ENCODE results near the gene ANKK1.

Gene ANKK1

DNA sequence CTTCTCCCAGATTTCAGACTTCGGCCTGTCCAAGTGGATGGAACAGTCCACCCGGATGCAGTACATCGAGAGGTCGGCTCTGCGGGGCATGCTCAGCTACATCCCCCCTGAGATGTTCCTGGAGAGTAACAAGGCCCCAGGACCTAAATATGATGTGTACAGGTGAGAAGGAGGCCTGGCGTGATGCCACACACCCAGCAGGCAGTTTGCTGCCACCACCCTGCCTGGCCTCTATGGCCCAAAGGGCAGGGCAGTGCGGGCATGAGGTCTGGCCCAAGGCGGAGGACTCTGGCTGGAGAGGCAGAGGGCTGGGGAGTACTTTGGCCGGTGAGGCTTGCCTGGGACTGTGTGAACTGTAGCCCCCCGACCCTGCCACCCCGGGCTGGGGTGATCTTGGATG is 7.3 kb downstream of the ANKK1 start:
- Mint-ChIP-seq H3K9me3 (ENCODE audit: low read depth) (no peaks in the 10 kb centered on the region), H3K36me3 (no peaks in the 10 kb centered on the region), H3K27ac (no peak overlapping the region), H3K4me1 (ENCODE audit: low read depth) (no peaks in the 10 kb centered on the region), H3K4me3 (no peak overlapping the region), H3K27me3 (peaks cover 2% of the 10 kb centered on the region)

DNA sequence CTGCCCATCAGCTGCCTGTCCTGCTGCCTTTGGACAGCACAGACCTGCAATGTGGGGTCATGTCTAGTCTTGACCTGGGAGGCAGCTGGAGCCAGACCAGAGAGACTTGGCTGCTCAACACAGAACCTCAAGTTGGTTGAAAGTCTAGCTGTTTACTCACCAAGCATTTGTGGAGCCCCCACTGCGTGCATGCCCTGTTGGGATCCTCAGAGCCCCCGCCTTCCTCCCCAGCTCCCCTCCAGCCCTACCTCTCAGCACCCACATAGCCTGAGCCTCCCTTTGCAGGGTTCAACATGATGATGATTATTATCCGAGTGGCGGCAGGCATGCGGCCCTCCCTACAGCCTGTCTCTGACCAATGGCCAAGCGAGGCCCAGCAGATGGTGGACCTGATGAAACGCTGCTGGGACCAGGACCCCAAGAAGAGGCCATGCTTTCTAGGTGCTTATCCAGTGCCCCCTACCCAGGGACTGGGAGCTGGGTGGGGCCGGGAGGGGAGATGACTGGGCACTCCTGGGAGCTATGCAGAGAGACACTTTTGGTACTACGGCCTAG is 8.3 kb downstream of the ANKK1 start:
- H3K4me3 Mint-ChIP-seq = no peak overlapping the region
- H3K36me3 Mint-ChIP-seq = no peaks in the 10 kb centered on the region
- no peaks in the 10 kb centered on the region for H3K9me3 Mint-ChIP-seq (ENCODE audit: low read depth)
- H3K27ac Mint-ChIP-seq = no peak overlapping the region
- no peaks in the 10 kb centered on the region for H3K4me1 Mint-ChIP-seq (ENCODE audit: low read depth)
- peaks cover 2% of the 10 kb centered on the region for H3K27me3 Mint-ChIP-seq

DNA sequence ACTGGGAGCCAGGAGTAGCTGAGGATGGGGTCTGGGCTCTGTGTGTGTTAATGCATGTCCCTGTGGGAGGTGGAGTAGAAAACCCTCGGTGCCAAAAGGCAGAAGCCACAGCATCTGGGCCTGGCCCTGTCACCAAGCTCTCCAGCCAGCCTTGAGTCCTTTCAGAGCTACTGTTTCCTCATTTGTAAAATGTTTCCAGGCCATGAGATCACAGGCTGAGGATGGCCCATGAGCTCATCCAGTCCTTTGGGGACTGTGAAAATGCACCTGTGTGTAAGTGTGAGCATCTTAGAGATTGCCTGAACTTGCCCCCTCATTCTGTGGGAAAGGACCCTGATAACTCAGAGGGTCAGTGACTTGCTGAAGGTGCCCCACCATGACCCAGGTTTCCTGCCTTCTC is 9.1 kb downstream of the ANKK1 start:
- Mint-ChIP-seq H3K9me3 (ENCODE audit: low read depth) (no peaks in the 10 kb centered on the region), H3K4me3 (no peak overlapping the region), H3K27me3 (peaks cover 2% of the 10 kb centered on the region), H3K27ac (no peak overlapping the region), H3K36me3 (no peaks in the 10 kb centered on the region), H3K4me1 (ENCODE audit: low read depth) (no peaks in the 10 kb centered on the region)

DNA sequence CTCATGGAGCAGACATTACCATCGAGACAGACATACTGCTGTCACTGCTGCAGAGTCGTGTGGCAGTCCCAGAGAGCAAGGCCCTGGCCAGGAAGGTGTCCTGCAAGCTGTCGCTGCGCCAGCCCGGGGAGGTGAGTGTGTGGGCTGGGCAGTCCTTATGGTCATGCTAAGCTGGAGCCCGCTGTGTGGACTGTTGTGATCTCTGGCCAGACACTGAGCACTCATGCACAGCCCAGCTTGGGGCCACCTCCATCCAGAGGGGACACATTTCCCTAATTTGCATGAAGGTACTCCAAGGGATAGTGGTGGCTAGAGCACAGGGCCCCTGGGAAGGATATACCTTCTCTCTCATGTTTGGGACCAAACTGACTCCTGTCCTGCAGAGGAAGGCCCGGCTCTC is 9.6 kb downstream of the ANKK1 start:
- Mint-ChIP-seq H3K36me3 (no peaks in the 10 kb centered on the region), H3K9me3 (ENCODE audit: low read depth) (no peaks in the 10 kb centered on the region), H3K4me1 (ENCODE audit: low read depth) (no peaks in the 10 kb centered on the region), H3K27ac (no peak overlapping the region), H3K27me3 (peaks cover 2% of the 10 kb centered on the region), H3K4me3 (no peak overlapping the region)

DNA sequence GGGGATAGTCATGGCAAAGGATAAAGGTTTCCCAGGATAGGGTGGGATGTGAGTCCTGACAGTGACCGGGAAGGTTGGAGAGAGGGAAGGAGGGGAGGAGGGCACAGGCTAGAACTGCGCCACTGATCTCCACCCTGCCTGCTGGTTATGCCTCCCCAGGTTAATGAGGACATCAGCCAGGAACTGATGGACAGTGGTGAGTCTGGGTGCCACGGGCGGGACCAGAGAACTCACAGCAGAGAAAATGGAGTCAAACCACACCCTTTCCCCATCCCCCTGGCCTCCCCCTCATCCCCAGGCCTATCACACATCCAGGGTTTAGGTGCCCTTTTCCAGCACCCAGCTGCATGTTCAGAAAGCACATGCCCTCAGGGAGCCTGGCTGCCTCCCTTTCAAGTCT is 10.2 kb downstream of the ANKK1 start:
- no peak overlapping the region for H3K27ac Mint-ChIP-seq
- H3K4me3 Mint-ChIP-seq = no peak overlapping the region
- no peaks in the 10 kb centered on the region for H3K9me3 Mint-ChIP-seq (ENCODE audit: low read depth)
- H3K36me3 Mint-ChIP-seq = no peaks in the 10 kb centered on the region
- H3K4me1 Mint-ChIP-seq (ENCODE audit: low read depth) = no peaks in the 10 kb centered on the region
- H3K27me3 Mint-ChIP-seq = peaks cover 2% of the 10 kb centered on the region

DNA sequence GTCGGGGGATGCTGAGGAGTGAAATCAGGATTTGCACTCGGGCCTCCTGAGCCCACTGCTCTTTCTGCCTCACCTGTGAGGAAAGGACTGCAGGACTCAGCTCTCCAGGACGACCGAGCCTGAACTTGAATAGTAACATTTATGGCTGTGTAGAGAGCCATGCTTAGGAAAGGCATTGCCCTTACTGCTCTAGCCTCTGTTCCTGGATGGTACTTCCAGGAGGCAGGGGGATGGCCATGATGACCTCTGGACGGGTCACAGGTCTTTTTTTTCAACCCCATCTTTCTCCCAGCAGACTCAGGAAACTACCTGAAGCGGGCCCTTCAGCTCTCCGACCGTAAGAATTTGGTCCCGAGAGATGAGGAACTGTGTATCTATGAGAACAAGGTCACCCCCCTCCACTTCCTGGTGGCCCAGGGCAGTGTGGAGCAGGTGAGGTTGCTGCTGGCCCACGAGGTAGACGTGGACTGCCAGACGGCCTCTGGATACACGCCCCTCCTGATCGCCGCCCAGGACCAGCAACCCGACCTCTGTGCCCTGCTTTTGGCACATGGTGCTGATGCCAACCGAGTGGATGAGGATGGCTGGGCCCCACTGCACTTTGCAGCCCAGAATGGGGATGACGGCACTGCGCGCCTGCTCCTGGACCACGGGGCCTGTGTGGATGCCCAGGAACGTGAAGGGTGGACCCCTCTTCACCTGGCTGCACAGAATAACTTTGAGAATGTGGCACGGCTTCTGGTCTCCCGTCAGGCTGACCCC is 11.3 kb downstream of the ANKK1 start:
- no peaks in the 10 kb centered on the region for H3K9me3 Mint-ChIP-seq (ENCODE audit: low read depth)
- peaks cover 2% of the 10 kb centered on the region for H3K27me3 Mint-ChIP-seq
- no peak overlapping the region for H3K4me3 Mint-ChIP-seq

DNA sequence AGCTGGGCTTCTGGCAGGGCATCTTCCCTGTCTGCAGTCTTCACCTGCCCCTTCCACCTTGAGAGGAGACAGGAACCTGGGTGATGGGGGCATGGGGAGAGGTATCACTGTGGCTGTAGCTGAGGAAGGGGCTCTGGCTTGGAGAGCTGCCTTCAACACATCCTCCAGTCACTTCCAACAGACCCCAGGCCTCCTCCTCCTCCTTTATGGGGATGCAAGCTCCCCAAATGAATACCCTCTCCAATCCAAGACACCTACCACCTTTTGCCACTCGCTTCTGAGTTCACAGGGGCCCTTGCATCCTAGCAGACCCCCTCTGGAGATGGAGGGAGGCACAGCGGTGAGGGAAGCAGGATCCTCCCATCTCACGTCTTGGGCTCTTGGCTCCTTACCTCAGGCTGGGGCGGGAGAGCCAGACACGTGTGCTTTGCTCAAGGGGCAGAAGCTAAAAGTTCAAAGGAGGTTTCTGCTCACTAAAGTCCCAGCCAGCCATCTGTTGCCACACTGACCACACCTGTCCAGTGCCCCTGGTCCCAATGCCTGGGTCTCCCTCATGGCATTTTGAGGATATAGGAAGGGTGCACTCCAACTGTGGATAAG is 13.2 kb downstream of the ANKK1 start:
- H3K4me3 Mint-ChIP-seq = no peak overlapping the region
- no peaks in the 10 kb centered on the region for H3K9me3 Mint-ChIP-seq (ENCODE audit: low read depth)
- H3K27me3 Mint-ChIP-seq = no peaks in the 10 kb centered on the region
- H3K27ac Mint-ChIP-seq = no peak overlapping the region
- H3K36me3 Mint-ChIP-seq = no peaks in the 10 kb centered on the region
- H3K4me1 Mint-ChIP-seq (ENCODE audit: low read depth) = no peaks in the 10 kb centered on the region

More for the DNA sequence above, 11.3 kb downstream of the ANKK1 start:
- H3K4me1 Mint-ChIP-seq (ENCODE audit: low read depth) = no peaks in the 10 kb centered on the region
- H3K36me3 Mint-ChIP-seq = no peaks in the 10 kb centered on the region
- no peak overlapping the region for H3K27ac Mint-ChIP-seq

DNA sequence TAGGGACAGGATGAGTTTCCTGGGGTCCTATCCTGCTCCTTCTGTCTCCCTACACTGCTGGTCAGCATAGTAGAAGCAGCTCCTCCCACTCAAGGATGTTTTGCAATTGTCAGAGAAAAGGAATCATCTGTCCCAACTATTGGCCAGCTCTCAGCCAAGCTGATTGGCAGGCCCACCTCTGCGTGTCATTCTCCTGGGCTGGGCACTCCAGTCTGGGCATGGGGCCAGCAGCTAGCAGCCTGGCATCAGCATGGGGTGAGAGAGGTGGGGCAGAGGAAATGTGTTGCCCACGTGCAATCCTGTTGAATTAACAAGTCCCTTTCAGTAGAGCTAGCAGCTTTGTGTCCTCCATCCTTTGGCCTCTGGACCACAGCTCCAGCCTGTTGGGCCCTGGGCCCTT is 14.1 kb downstream of the ANKK1 start:
- Mint-ChIP-seq H3K9me3 (ENCODE audit: low read depth) (no peaks in the 10 kb centered on the region), H3K4me1 (ENCODE audit: low read depth) (no peaks in the 10 kb centered on the region), H3K4me3 (no peak overlapping the region), H3K27ac (no peak overlapping the region), H3K36me3 (no peaks in the 10 kb centered on the region), H3K27me3 (no peaks in the 10 kb centered on the region)

DNA sequence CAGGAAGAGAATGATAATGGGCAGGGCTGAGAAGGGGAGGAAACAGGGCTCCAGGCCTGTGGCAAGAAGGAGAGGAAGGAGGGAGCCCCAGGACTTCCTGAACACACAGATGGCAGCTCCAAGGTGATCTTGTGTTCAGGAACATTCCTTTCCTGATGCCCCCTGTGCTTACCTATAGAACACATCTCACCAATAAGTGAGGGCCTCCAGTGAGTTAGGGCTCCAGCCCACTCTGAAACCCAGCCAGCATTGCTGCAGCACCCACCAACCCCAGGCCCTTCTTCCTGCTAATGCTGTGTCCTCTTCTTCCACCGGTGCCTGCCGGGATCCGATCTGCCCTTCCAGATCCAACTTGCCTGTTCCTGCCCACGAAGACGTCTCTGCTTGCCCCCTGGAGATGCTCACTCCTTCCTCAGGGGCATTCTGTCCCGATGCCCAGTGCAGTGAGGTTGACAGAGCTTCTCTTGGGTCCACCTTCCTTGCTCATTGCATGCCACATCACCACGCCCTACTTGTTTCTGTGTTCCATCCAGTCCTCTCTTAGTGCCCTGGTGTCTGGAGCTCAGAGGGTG is 17.4 kb downstream of the ANKK1 start:
- Mint-ChIP-seq H3K27ac (no peak overlapping the region), H3K4me1 (ENCODE audit: low read depth) (no peaks in the 10 kb centered on the region)

DNA sequence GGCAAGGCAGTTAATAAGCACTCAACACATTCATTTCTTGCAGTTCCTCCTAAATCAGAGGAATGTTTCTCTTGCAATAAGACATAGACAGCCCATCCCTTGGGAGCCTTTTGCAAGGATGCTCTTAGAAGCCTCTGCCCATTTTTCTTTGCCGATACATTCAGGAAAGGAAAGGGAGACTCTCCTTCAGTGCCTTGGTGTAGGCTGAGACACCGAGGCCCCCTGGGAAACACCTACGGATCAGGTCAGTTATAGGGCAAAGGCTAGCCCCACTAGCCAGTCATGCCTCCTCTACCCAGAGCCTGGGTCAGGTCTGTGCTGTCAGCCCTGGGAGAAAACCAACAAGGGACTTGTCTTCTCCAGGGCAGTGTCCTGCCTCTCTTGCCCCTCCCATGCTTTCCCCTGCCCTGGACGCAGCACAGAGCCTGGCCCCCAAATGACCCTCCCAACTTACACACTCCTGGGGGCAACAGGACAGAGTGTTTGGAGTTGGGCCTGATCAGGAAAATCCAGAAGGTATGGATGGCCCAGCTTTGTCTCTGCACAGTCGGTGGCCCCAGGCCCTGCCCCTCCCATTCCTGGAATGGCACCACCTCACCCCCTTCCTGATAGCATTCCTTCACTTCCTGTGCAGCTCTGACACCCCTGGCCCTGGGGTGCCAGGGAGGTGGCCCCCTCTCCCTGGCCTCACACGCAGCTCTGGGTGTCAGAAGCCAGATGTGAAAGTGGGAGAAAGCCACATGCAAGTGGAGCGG is 18.3 kb downstream of the ANKK1 start:
- Mint-ChIP-seq H3K36me3 (no peaks in the 10 kb centered on the region), H3K27ac (no peak overlapping the region), H3K9me3 (ENCODE audit: low read depth) (no peaks in the 10 kb centered on the region), H3K4me3 (no peak overlapping the region), H3K4me1 (ENCODE audit: low read depth) (no peaks in the 10 kb centered on the region), H3K27me3 (peaks cover 2% of the 10 kb centered on the region)

More for the DNA sequence above, 17.4 kb downstream of the ANKK1 start:
- H3K36me3 Mint-ChIP-seq = no peaks in the 10 kb centered on the region
- H3K4me3 Mint-ChIP-seq = no peak overlapping the region
- peaks cover 2% of the 10 kb centered on the region for H3K27me3 Mint-ChIP-seq
- H3K9me3 Mint-ChIP-seq (ENCODE audit: low read depth) = no peaks in the 10 kb centered on the region

DNA sequence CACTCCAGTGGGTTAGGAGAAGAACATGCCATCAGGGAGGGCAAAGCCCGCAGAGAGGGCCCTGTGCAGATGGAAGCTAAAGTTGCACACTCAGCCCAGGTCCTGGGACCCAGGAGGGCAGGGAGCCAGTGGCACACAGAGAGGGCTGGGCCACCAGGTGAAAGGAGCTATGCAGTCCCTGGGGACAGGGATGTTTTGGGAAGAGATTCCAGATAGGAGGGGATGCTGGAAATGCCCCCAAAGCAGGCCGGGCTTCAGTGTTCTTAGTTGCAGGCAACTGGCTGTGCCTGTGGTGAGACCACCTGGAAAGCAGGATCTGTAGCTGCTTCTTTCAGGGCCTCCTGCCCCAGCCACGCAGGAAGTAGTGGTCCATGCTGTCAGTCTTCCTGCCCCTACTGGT is 19.6 kb downstream of the ANKK1 start:
- Mint-ChIP-seq H3K9me3 (ENCODE audit: low read depth) (no peaks in the 10 kb centered on the region), H3K27me3 (peaks cover 2% of the 10 kb centered on the region)

DNA sequence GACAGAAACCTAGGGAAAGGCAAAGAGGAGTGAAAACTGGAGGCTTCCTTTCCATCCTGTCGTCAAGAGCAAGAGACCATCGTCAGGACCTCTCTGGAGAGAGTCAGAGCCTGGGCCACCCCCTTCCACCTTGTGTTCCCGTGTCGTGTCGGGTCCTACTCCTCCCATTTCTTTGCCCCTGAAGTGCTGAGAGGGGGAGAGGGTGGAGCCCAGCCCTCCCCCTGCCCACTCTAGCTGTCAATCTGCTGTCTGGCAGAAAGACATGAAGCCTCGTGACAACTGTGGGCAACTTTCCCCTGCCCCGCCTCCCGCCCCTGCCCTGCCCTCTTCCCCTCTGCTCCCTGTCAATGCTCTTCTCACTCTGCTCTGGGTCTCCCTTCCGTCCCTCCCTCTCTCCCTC is 20.6 kb downstream of the ANKK1 start:
- H3K36me3 Mint-ChIP-seq = no peaks in the 10 kb centered on the region
- no peak overlapping the region for H3K4me3 Mint-ChIP-seq
- no peaks in the 10 kb centered on the region for H3K9me3 Mint-ChIP-seq (ENCODE audit: low read depth)
- no peaks in the 10 kb centered on the region for H3K4me1 Mint-ChIP-seq (ENCODE audit: low read depth)
- no peak overlapping the region for H3K27ac Mint-ChIP-seq
- peaks cover 2% of the 10 kb centered on the region for H3K27me3 Mint-ChIP-seq

More for the DNA sequence above, 19.6 kb downstream of the ANKK1 start:
- no peaks in the 10 kb centered on the region for H3K4me1 Mint-ChIP-seq (ENCODE audit: low read depth)
- no peak overlapping the region for H3K4me3 Mint-ChIP-seq
- no peak overlapping the region for H3K27ac Mint-ChIP-seq
- no peaks in the 10 kb centered on the region for H3K36me3 Mint-ChIP-seq

DNA sequence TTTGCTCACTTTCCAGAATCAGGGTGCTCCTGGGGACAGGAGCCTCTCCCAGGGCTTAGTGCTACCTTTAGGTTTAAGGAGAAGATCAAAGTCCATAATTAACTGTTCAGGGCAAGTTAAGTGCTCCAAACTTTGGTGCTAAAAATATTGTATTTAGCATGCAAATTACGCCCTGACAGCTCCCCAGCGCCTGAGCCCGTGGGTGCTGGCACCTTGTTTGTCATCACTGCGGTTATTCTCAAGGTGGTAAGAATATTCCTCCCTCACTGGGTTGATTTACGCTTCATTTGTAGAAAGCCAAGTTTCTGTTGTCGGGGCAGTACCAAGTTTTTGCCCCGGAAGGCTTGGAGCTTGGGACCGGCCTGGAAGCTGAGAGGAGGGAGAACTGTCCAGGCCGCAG is 21.3 kb downstream of the ANKK1 start:
- no peak overlapping the region for H3K27ac Mint-ChIP-seq
- peaks cover 2% of the 10 kb centered on the region for H3K27me3 Mint-ChIP-seq
- H3K4me3 Mint-ChIP-seq = no peak overlapping the region

DNA sequence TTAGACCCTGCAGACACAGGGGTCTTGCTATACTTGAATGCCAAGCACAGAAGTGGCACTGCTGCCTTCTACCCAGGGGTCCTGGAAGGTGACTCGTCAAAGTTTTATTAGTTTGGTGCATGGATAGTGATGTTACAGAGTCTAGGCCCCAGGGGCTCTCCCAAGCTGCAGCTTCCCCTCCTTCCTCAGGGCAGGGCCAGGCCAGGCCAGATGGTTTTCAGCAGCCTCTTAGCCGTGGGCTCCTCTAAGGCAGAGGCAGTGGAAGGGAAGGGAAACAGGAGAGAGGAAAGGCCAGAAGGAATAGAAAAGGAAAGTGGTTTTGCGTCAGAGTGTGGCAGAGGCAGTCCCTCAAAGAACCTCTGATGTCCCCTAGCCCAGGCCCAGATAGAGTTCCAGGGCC is 21.9 kb downstream of the ANKK1 start:
- Mint-ChIP-seq H3K27me3 (peaks cover 2% of the 10 kb centered on the region), H3K4me1 (ENCODE audit: low read depth) (no peaks in the 10 kb centered on the region), H3K4me3 (no peak overlapping the region), H3K9me3 (ENCODE audit: low read depth) (no peaks in the 10 kb centered on the region), H3K27ac (no peak overlapping the region), H3K36me3 (no peaks in the 10 kb centered on the region)

More for the DNA sequence above, 21.3 kb downstream of the ANKK1 start:
- Mint-ChIP-seq H3K36me3 (no peaks in the 10 kb centered on the region), H3K4me1 (ENCODE audit: low read depth) (no peaks in the 10 kb centered on the region), H3K9me3 (ENCODE audit: low read depth) (no peaks in the 10 kb centered on the region)

Data from activated naive CD8-positive, alpha-beta T cell (primary cell).